Coronary artery (tissue), 2 donors: ENCODE measurements around the gene HS3ST5.

Experiments
- DNase-seq: peaks from one replicate; pipeline ENCODE4 v3.0.0-alpha.2; 2017; ENCODE audit warnings: low spot score
- H3K27ac ChIP-seq, 2 donors: fragments of 200-600 bp; sonication (generic); one replicate each; pipeline ENCODE4 v1.5.1; 2016 to 2019
- H3K4me3 ChIP-seq: fragments of 200-600 bp; sonication (generic); 2 replicates; pipeline ENCODE4 v1.5.1; 2016; ENCODE audit warnings: mild to moderate bottlenecking, moderate library complexity
- TF ChIP-seq, protein P1 (sequence below): fragments of 200-600 bp; sonication (generic); IDR thresholded peaks from one replicate; pipeline ENCODE4 v1.5.1; 2019; ENCODE audit warnings: antibody characterized with exemption

The HS3ST5 gene

DNA sequence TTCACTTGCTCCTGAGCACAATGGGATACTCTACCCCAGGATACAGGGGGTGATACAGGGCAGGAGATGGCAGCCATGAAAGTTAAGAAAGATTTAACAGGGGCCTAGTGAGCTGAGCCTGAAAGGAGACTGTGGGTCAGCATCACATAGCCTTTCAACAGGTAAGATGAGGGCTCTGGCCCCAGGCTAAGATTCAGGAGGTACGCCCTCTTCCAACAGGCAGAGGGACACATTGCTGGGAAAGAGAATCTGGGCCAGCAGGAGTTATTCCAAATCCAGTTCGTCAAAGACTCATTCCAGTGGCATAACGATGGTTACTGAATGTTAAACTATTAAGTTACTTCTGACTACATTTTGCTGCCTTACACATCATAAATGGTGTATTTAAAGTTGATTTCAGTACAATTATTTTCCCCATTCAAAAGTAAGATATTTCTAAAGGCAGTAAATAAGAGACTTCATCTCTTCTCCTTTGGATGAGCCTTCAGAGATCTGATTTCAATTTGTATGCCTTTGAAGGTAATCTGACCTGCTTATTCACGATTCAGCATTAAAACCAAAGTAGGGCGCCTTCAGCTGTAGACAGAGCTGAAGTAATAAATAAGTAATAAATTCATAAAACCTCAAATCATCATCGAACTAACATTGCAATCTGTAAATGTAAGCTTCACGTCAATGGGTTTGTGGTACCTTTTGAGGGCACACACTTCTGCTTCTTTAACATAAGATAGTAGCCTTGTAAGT lies 62.4 kb downstream of the HS3ST5 start:
- TF ChIP-seq, protein P1, sequence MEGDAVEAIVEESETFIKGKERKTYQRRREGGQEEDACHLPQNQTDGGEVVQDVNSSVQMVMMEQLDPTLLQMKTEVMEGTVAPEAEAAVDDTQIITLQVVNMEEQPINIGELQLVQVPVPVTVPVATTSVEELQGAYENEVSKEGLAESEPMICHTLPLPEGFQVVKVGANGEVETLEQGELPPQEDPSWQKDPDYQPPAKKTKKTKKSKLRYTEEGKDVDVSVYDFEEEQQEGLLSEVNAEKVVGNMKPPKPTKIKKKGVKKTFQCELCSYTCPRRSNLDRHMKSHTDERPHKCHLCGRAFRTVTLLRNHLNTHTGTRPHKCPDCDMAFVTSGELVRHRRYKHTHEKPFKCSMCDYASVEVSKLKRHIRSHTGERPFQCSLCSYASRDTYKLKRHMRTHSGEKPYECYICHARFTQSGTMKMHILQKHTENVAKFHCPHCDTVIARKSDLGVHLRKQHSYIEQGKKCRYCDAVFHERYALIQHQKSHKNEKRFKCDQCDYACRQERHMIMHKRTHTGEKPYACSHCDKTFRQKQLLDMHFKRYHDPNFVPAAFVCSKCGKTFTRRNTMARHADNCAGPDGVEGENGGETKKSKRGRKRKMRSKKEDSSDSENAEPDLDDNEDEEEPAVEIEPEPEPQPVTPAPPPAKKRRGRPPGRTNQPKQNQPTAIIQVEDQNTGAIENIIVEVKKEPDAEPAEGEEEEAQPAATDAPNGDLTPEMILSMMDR: no peak
- Histone ChIP-seq H3K4me3 (no peak overlapping the region), H3K27ac (no peak overlapping the region)
- DNase-seq: no peak

DNA sequence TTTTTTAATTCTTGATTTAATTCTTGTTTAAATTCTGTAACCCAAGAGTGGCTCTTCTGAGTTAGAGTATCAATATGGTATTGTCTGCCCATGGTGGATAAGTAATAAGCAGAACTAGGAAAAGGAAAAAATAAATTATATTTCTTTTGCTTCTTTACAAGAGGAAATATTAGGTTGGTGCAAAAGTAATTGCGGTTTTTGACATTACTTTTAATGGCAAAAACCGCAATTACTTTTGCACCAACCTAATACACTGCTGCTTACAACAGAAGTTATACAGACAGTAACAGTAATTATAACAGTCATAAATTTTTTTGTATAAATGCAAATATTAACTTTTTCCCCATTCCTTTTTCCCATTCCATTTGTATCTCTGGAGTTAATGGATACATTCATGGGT lies 65.6 kb downstream of the HS3ST5 start:
- no peak for DNase-seq
- TF ChIP-seq, protein P1: no peak
- Histone ChIP-seq H3K27ac (no peak overlapping the region), H3K4me3 (no peak overlapping the region)

DNA sequence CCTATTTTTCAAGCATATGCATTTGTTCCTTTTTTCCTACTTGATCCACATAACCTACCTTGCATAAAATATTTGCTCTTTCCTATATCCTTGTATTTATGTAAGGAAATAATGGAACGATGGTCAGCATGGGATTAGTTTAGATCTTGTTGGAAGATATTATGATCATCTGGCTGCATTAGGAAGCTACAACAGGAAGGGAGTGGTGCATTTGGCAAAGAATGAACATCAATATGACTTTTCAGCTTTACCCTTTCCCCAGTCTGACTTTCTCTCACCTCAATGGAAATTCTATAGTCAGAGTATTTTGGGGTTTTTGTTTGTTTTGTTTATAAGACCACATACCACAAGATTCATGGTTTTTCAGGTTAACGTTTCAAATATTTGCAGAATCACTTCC lies 66.0 kb downstream of the HS3ST5 start:
- Histone ChIP-seq H3K27ac (no peak overlapping the region), H3K4me3 (no peak overlapping the region)
- TF ChIP-seq, protein P1: no peak
- DNase-seq: no peak

DNA sequence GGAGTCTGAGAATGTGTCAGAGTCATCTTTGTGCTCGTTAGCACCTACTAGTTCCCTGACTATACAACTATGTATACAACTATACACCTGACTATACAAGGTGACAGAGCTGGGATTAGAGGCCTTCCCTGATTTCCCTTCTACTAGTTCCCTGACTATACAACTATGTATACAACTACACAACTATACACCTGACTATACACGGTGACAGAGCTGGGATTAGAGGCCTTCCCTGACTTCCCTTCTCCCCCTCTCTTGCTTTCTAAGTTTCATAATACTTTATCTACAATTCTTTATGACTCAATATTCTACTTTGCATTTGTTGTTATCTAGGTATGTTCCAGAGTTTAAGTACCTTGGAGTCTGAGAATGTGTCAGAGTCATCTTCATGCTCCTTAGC lies 68.0 kb downstream of the HS3ST5 start:
- H3K27ac ChIP-seq: no peak overlapping the region
- TF ChIP-seq, protein P1: no peak
- DNase-seq: no peak
- H3K4me3 ChIP-seq: no peak overlapping the region

DNA sequence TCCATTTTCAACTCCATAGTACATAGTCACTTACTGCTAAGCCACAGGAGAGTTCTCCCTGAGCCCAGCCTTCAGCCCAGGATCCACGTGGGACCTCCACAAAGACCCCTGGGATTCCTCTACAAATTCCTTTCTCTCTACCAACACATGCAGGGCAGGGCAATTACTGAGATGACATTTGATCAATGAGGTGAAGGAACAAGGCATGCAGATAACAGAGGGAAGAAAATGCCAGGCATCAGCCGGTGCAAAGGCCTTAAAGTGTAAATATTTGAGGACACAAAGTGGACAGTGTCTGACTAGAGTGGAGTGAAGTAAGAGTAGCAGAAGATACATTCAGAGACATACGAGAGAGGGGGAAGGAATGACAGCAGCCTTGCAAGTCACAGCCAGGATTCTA lies 70.2 kb downstream of the HS3ST5 start:
- no peak overlapping the region for H3K4me3 ChIP-seq
- no peak for DNase-seq
- H3K27ac ChIP-seq: no peak overlapping the region
- TF ChIP-seq, protein P1: no peak

DNA sequence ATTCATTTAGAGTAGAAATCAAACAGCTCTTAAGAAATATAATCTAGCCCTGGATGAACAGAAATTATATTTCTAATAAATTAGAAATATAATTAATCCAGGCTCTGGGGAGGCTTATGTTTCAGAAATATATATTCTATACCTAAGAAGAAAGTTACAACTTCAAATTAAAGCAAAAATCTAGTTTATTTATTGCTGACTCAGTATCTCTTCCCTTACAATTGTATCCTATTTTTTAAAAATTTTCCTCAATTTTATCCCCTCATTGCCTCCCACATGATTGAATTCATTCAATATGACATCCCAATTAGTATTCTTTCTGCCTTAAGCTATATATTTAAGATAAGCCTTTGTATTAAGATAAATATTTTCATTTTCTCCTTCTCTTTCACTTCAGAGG lies 71.4 kb downstream of the HS3ST5 start:
- no peak for DNase-seq
- H3K27ac ChIP-seq: no peak overlapping the region
- H3K4me3 ChIP-seq: no peak overlapping the region
- TF ChIP-seq, protein P1: no peak

DNA sequence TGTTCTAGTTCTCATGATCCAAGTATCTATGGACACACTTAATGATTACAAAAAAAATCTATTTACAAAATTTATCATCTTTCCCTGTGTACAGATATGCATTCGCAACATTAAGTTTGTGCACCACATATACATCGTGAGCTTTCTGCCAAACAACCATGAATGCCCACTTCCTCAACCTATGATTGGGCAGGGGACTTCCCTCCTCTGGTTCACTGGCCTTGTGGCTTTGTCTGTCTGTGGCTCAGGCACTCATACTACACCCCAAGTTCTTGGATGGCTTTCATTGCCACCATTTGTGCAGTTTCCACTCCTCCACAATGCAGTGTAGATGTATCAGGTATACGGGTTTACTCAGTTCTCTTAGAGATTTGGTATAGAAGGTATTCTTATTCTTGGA lies 74.9 kb downstream of the HS3ST5 start:
- DNase-seq: no peak

More for the DNA sequence above, 74.9 kb downstream of the HS3ST5 start:
- TF ChIP-seq, protein P1: no peak
- H3K4me3 ChIP-seq: no peak overlapping the region
- no peak overlapping the region for H3K27ac ChIP-seq
